ENCODE measurements around the gene TMEM131L.
A peak's percentile ranks its signal among the peaks of the same experiment; 100 is the strongest.
"Not testable (repeated sequence)": the region's sequence is repeated elsewhere in the genome, so short reads cannot be mapped to it uniquely, and the experiment has no call there.

TMEM131L gene

GRCh38 chr4:153466081-153466948, at the start of gene TMEM131L:
Gene TMEM131L (plus strand): TSS chr4:153466360. CDS start chr4:153466398, 38 bp downstream.
- peak; percentile 67 for DNase-seq

- not testable (repeated sequence) for DNase-seq
Measured at GRCh38 chr4:153416456-153416855, 49.7 kb upstream of the TMEM131L start.

GRCh38 chr4:153418121-153418520, 48.0 kb upstream of the TMEM131L start:
- peak; percentile 21 for DNase-seq

GRCh38 chr4:153418558-153418957, 47.6 kb upstream of the TMEM131L start:
- DNase-seq: peak; percentile 43

- no peak for DNase-seq
Measured at GRCh38 chr4:153419029-153419428, 47.1 kb upstream of the TMEM131L start.

GRCh38 chr4:153419673-153420278, 46.4 kb upstream of the TMEM131L start:
- no peak for DNase-seq

GRCh38 chr4:153420361-153420760, 45.8 kb upstream of the TMEM131L start:
- DNase-seq: no peak

GRCh38 chr4:153421941-153422340, 44.2 kb upstream of the TMEM131L start:
- no peak for DNase-seq

GRCh38 chr4:153426207-153426885, 39.8 kb upstream of the TMEM131L start:
- no peak for DNase-seq

GRCh38 chr4:153427363-153428071, 38.6 kb upstream of the TMEM131L start:
- DNase-seq: peak; percentile 54

GRCh38 chr4:153428941-153429475, 37.2 kb upstream of the TMEM131L start:
- DNase-seq: no peak

GRCh38 chr4:153432965-153433753, 33.0 kb upstream of the TMEM131L start:
- DNase-seq: peak; percentile 70

GRCh38 chr4:153433754-153434105, 32.4 kb upstream of the TMEM131L start:
- DNase-seq: no peak

- no peak for DNase-seq
Measured at GRCh38 chr4:153434190-153434589, 32.0 kb upstream of the TMEM131L start.

- DNase-seq: no peak
Measured at GRCh38 chr4:153438916-153439756, 27.0 kb upstream of the TMEM131L start.

- no peak for DNase-seq
Measured at GRCh38 chr4:153439831-153440230, 26.3 kb upstream of the TMEM131L start.

- no peak for DNase-seq
Measured at GRCh38 chr4:153440475-153440874, 25.7 kb upstream of the TMEM131L start.

- DNase-seq: no peak
Measured at GRCh38 chr4:153447175-153447905, 18.8 kb upstream of the TMEM131L start.

GRCh38 chr4:153448003-153448731, 18.0 kb upstream of the TMEM131L start:
- DNase-seq: no peak

GRCh38 chr4:153449338-153449737, 16.8 kb upstream of the TMEM131L start:
- DNase-seq: no peak

Measured in EL (cell line).